Heart left ventricle (tissue), 13 donors: ENCODE measurements around the gene LRBA.

Experiments
- POLR2A ChIP-seq, 2 donors: fragments of 450-650 bp; IDR thresholded peaks; one replicate each; pipeline ENCODE4 v1.6.1; 2017; ENCODE audit warnings: antibody characterized with exemption in 2 of 2, mild to moderate bottlenecking in 2 of 2, moderate library complexity in 2 of 2
- TF ChIP-seq, protein P1 (sequence below), 12 donors: fragments of 200-600 bp; sonication (generic) in 4 of 12; IDR thresholded peaks; one replicate each; pipeline versions ENCODE4 v1.5.0 to v1.8.0; 2018 to 2022; ENCODE audit warnings: antibody characterized with exemption in 12 of 12, mild to moderate bottlenecking in 5 of 12
- donor health status: ischemic (EF 13 %, LVEDD 7.1; RV severe dilation, severe dysfunction).
- donor health status: DM: no; HTN: yes; CAD: no.
- donor health status: DM: no; HTN: no; CAD: no.
- donor health status: ischemic (EF 25% LVEDD 6.9; RV normal size, moderate dysfunction).
- donor health status: ischemic (EF 25% LVEDD 5.7; RV mildly dilated, moderate dysfunction).
- donor health status: ischemic (EF 35%, LVEDD 5.7; RV mildly dilated, moderate dysfunction).
- donor health status: nonischemic (EF 11% LVEDD 7.7; RV severe dilation, severe dysfunction).
- donor health status: DM: yes; HTN: yes; CAD: no.
- donor health status: PGD.
- donor health status: ischemic (EF 29% LVEDD 5.4; RV normal size, mild dysfunction).
- donor health status: nonischemic (EF 23%, LVEDD 6.1; RV moderate dilation, normal function).

DNA sequence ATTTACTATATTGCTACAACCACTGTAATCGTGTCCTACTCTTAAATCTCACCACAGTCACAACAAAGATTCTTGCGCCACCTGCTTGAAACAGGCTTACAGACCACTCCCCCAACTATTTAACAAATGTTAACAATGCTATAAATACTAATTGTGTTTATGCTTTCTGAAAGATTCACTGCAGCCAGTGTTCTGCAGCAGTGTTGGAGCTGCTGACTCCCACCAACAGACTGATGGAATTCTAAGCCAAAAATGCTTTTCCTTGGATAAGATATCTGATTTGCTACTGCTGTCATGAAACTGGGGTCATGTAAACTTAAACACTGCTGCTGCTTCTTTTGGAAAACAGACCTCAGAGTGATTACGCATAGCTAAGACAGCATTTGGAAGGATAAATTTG lies 677.4 kb downstream of the LRBA start:
- TF ChIP-seq, protein P1, sequence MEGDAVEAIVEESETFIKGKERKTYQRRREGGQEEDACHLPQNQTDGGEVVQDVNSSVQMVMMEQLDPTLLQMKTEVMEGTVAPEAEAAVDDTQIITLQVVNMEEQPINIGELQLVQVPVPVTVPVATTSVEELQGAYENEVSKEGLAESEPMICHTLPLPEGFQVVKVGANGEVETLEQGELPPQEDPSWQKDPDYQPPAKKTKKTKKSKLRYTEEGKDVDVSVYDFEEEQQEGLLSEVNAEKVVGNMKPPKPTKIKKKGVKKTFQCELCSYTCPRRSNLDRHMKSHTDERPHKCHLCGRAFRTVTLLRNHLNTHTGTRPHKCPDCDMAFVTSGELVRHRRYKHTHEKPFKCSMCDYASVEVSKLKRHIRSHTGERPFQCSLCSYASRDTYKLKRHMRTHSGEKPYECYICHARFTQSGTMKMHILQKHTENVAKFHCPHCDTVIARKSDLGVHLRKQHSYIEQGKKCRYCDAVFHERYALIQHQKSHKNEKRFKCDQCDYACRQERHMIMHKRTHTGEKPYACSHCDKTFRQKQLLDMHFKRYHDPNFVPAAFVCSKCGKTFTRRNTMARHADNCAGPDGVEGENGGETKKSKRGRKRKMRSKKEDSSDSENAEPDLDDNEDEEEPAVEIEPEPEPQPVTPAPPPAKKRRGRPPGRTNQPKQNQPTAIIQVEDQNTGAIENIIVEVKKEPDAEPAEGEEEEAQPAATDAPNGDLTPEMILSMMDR (IDR thresholded peaks at IDR 0.05), result no peak
- TF ChIP-seq POLR2A (IDR thresholded peaks at IDR 0.05), result no peak
